Amygdala (tissue), 56 donors: ENCODE measurements around the gene PCBP4.

Source experiments
- DNase-seq, 56 donors: peaks; one replicate each; lab custom pipeline; 2025; lab: John Stamatoyannopoulos, UW

Gene PCBP4

GRCh38 chr3:51974963-51975851 lies 8.0 kb upstream of the PCBP4 start, which contains the start of gene ABHD14A:
Gene ABHD14A, plus strand, starts transcription at chr3:51975064. Its CDS starts 72 bp downstream, at chr3:51975136.
- DNase-seq, result peak in 40 of 56 donors; percentile 38 to 79 (median 60)

DNA sequence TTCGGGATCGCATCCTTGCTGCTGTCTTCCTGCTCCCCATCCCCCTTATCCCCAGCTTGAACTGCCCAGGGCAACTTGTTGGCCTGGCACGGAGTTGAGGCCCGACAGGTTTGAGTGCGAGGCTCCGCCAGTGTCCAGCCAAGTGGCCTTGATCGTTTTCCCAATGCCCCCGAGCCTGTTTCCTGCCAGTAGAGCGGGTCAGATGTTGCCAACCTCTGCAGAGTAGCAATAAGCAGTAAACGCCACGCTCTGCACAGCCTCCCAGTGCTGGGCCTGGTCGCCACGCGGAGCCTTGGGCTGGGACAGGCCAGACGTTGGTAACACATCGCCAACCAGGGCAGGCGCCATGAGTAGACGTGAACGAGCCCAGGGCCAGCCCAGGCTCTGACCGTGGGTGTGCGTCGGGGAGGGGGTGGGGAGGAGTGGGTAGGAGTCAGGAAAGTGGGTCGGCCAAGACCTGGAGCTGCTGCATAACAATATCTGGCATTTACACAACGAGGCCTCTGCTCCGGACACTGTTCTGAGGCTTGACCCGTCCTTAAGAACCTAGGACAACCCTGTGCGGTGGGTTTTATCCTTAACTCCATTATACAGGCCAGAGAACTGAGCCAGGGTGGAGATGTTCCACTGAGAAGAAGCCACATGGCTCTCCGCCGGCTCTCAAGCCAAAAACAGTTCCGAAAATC lies 7.2 kb upstream of the PCBP4 start:
- peak in 13 of 56 donors; percentile 39 to 72 (median 62) for DNase-seq

DNA sequence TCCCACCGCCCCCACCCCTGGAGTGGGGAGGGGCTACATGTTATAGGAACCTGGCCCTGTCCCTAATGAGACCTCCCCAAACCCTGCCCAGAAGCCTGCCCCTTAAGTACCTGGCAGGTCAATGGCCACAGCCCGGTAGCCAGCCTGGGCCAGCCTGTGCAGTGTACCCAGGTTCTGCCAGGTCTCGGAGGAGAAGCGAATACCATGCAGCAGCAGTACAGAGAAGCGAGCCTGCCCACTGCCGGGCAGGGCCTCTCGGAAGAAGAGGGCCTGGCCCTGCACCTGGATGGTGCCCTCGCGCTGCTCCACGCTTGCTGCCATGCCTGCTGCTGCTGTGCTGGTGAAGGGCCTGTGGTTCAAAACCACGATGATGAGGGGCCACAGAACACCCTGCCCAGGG lies 4.1 kb upstream of the PCBP4 start:
- DNase-seq, result no peak

- no peak for DNase-seq
These were observed 3.5 kb upstream of the PCBP4 start for GRCh38 chr3:51970606-51971300.

- DNase-seq, result no peak
These were observed 2.6 kb upstream of the PCBP4 start for GRCh38 chr3:51969841-51970240.

GRCh38 chr3:51968883-51969678 lies 1.8 kb upstream of the PCBP4 start:
- DNase-seq, result no peak

- peak in 8 of 56 donors; percentile 26 to 48 (median 40) for DNase-seq
These were observed 1.0 kb upstream of the PCBP4 start for GRCh38 chr3:51968170-51968775.

DNA sequence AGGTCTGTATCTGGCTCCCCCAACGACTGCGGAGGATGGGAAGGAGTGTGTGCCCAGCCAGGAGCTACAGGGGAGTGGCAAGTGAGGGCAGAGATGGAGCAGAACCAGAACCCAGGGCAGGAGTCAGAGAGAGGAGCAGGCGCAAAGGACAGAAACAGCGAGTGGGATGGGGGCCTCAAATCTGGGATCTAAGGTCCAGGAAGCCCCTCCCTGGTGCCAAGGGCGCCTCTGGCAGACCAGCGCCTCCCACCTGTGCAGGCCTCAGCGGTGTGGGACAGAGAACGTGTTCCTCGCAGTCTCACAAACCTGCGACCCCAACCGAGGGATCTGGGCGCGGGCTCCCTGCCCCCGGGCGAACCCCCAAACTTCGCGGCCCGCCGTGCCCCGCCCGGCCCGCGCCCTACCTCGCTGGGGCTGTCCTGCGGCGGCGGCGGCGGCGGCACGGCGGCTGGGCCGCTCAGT lies 301 bp downstream of the PCBP4 start:
- peak in 3 of 56 donors; percentile 48 to 57 (median 52) for DNase-seq

GRCh38 chr3:51966486-51966885 lies 768 bp downstream of the PCBP4 start:
- DNase-seq, result peak in 11 of 56 donors; percentile 31 to 70 (median 54)

GRCh38 chr3:51966016-51966415 lies 1.2 kb downstream of the PCBP4 start:
- peak in 51 of 56 donors; percentile 20 to 92 (median 72) for DNase-seq

DNA sequence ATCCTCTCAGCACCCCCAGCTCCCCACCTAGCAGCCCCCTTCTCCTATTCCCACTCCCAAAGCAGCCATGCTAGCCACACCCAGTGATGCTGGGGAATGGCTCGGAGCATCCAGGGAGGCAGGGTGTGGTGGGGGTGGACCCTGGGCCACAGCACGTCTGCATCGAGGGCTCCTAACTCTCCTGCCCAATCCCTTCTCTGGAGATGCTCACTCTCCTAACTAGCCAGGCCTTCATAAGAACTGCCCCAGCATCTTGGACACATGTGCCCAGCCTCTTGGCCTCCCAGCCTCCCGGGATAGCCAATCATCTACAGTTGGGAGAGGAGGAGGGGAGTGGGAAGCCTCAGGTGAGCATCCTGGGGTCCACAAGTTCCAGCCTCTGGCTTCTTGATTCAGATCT lies 2.7 kb downstream of the PCBP4 start:
- DNase-seq, result no peak

DNA sequence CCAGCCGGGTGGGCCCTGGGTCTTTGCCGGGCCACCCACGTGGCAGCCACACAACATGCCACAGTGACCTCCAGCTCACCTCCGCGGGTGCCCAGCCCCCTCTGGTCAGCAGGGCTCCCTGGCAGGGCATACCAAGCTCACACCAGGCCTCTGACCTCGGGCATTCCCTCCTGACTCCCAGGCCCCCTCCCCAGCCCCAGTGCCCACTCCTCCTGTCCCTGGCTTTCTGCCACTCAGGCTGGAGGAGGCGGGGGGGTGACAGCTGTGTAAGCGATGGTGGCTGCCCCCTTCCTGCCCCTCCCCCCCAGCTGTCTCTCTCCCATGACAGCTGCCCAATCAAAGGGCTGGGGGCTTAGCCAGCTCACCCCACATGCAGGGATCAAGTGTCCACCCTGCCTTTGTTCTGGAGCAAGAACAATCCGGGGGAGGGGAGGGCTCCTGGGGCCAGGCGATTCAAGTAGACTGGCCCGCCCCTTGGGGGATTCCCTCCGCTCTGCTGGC lies 3.3 kb downstream of the PCBP4 start:
- peak in 38 of 56 donors; percentile 12 to 85 (median 52) for DNase-seq

DNA sequence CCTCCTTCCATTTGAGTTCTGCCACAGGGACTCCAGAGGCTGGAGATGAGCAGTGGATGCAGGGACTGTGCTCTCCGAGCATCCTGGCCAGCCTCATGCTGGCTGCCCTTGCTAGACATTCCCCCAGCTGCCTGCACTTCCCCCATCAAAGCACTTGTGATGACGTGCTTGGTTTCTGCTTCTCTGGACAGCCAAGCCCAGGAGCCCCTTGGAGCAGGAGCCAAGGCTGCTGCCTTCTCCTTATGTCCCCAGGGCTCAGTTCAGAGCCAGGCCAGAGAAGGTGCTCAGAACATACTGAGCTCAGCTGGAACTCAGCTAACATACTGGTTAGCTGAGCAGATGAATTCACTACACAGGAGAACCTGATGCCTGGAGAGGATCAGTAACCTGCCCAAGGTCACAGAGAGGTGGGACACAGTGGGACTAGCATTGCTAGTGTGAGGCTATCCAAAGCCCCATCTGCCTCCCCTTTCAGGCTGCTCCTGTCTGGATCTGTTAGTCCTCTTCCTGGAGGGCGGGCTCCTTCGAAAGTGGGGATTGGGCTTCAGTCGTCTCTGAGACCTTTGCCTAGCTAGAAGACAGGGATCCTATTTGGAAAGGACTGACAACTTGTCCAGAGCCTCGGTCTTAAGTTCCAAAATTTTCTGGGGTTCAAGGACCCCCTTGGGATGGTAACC lies 4.3 kb downstream of the PCBP4 start:
- peak in 13 of 56 donors; percentile 11 to 62 (median 31) for DNase-seq

DNA sequence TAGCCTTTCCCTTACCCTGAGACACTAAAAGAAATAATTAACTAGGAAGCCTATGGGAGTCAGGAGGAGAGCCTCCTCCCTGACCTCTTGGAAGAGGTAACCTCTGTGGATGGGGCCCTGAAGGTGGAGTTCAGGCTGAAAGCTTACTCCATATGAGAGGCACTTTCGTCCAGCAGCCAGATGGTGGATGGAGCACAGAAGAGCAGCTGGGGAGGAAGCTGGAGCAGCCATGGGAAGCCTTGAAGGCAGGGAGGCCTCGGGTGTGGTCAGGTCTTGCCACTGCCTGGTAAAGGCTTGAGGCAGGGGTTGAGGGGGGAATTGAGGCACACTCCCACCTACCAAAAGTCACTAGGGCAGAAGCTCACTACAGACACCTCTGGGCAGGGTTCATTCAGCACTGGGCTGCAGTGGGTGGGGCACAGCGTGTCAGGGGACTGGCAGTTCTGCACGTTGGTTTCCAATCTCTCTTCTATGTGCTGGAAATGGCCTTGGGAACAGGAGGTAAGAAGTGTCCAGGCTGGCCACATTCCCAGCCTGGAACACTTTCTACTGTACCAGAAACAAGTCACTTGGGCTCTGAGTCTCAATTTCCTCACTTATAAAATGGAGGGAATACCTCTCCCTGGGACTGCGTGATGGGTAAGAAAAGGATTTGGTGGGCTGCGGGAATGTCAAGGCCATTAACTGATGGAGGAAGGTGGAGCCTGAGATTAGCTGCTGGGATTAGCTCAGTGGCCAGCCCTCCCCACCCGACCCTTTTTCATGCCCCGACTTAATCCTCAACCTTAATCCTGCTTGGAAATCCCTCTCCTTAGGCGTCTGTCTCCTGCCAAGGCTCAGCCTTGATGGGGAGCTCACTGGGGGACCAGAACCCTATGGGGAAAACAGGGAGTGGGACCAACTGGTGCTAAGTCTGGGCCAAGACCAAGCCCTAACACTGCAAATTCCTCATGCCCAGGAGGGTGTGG lies 5.4 kb downstream of the PCBP4 start:
- DNase-seq, result no peak

DNA sequence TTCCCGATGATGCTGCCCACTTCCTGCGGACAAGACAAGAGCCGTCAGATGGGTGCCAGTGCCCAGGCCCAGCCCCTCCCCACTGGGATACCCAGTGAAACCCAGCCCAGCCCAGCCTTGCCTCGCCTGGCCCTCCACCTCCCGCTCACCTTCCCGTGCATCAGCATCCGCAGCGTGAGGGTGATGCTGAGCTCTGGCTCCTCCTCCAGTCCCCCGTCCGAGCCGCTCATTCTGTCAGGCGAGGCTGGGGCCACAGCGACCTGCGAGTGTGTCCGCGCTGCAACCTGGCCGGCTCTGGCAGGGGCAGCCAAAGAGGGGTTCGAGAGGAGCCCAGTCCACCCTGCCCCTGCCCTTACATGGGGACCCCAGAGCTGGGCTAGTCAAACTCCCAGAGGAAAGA lies 6.2 kb downstream of the PCBP4 start:
- no peak for DNase-seq

DNA sequence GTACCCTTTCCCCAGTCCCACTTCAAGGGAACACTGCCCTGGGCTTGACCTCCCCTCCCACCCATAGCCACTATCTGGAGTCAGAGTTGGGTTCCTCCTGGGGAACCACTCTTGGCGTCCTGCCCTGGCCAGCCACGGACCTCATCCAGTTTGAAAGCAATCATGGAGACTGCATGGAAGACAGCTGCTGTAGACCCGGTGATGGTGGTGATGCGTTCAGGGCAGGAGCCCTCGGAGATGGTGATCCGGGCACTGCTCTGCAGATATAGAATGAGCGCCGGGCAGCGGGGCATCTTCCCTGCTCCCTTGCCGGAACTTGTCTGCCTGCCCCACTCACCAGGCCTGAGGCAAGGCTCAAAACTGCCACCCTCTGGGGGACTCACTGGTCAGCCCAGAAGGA lies 6.9 kb downstream of the PCBP4 start:
- no peak for DNase-seq

GRCh38 chr3:51959651-51960050 lies 7.6 kb downstream of the PCBP4 start:
- no peak for DNase-seq
